Mucosa of descending colon (tissue), 3 donors: Measurements from ENCODE around the gene KSR1. TPM values are rescaled to one million over a fixed set of nuclear protein-coding genes. Genes with fewer than 3 reads are reported as not detected.
"Not testable (repeated sequence)": the region's sequence is repeated elsewhere in the genome, so short reads cannot be mapped to it uniquely, and the experiment has no call there.

Experiments used
- ATAC-seq: fragments of 200-7000 bp; cut with Tn5 transposase; one replicate; pipeline ENCODE4 v1.9.1; 2020; ENCODE audit warnings: mild to moderate bottlenecking, moderate library complexity
- DNase-seq, 3 donors: peaks; one replicate each; pipeline ENCODE4 v3.0.0-alpha.2; 2020
- H3K36me3 ChIP-seq: fragments of 200-600 bp; one replicate; pipeline ENCODE4 v1.8.0; 2021; ENCODE audit warnings: low read depth, mild to moderate bottlenecking
- H3K4me1 ChIP-seq: fragments of 200-600 bp; one replicate; pipeline ENCODE4 v1.8.0; 2021; ENCODE audit warnings: low read depth, mild to moderate bottlenecking
- H3K4me3 ChIP-seq: fragments of 200-600 bp; one replicate; pipeline ENCODE4 v1.8.0; 2021; ENCODE audit warnings: mild to moderate bottlenecking
- H3K9me3 ChIP-seq: fragments of 200-600 bp; one replicate; pipeline ENCODE4 v1.8.0; 2021; ENCODE audit warnings: mild to moderate bottlenecking
- CTCF ChIP-seq: fragments of 200-600 bp; IDR thresholded peaks from one replicate; pipeline ENCODE4 v1.8.0; 2022; ENCODE audit warnings: antibody characterized with exemption, mild to moderate bottlenecking
- intact Hi-C, 2 donors: fragments of 100-400 bp; cut with DNase I in 1 of 2; cut with micrococcal nuclease in 1 of 2; formaldehyde crosslinking; loops; one replicate each; pipeline versions ENCODE4 v1.11.0 to v1.11.1; 2022; cut with DNase I, micrococcal nuclease
- total RNA-seq, 3 donors: library from RNA; stranded (reverse); fragmentation: NEBNext Ultra II Directional in 2 of 3; extraction: Animal tissue kit (Norgen Biotek cat#: 25700) in 2 of 3; gene quantifications; one replicate each; pipeline versions ENCODE4 v1.2.1 to v1.2.4, GENCODE V29; 2021 to 2023
- donor health status: DM: no; HTN: no; CAD: no; lungs with moderate emphysema.
- donor health status: DM: no; HTN: no; CAD: no.
- donor health status: DM: no; HTN: yes; CAD: no.

The KSR1 gene
- total RNA-seq, 3 donors from 2014 or later, result 20.5 to 50.4 (median 21.3) TPM

GRCh38 chr17:27461192-27461859 is 5.1 kb downstream of the KSR1 start:
- no peaks in the 10 kb centered on the region for H3K36me3 ChIP-seq
- DNase-seq, result no peak
- no peak overlapping the region for H3K4me3 ChIP-seq
- peaks cover 9% of the 10 kb centered on the region for H3K4me1 ChIP-seq
- intact Hi-C loops, result no loop called here
- no peak for ATAC-seq
- H3K9me3 ChIP-seq, result no peaks in the 10 kb centered on the region
- no peak for TF ChIP-seq CTCF

GRCh38 chr17:27462149-27462548 is 5.9 kb downstream of the KSR1 start:
- H3K4me1 ChIP-seq, result peaks cover 5% of the 10 kb centered on the region
- H3K4me3 ChIP-seq, result no peak overlapping the region
- DNase-seq (no peak), ATAC-seq (no peak)
- intact Hi-C loops, result no loop called here
- no peaks in the 10 kb centered on the region for H3K9me3 ChIP-seq
- TF ChIP-seq CTCF, result no peak
- H3K36me3 ChIP-seq, result no peaks in the 10 kb centered on the region

- no peak overlapping the region for H3K4me3 ChIP-seq
- no peaks in the 10 kb centered on the region for H3K9me3 ChIP-seq
- ATAC-seq, result no peak
- H3K36me3 ChIP-seq, result no peaks in the 10 kb centered on the region
- intact Hi-C loops, result no loop called here
- no peak for DNase-seq
- TF ChIP-seq CTCF, result no peak
- H3K4me1 ChIP-seq, result no peaks in the 10 kb centered on the region
Observed at GRCh38 chr17:27462714-27463113, 6.5 kb downstream of the KSR1 start.

- no peak for TF ChIP-seq CTCF
- intact Hi-C loops, result no loop called here
- H3K9me3 ChIP-seq, result no peaks in the 10 kb centered on the region
- H3K36me3 ChIP-seq, result no peaks in the 10 kb centered on the region
- no peak overlapping the region for H3K4me3 ChIP-seq
- no peak for ATAC-seq
- DNase-seq, result no peak
- no peaks in the 10 kb centered on the region for H3K4me1 ChIP-seq
Observed at GRCh38 chr17:27463235-27463677, 7.0 kb downstream of the KSR1 start.

- H3K4me3 ChIP-seq, H3K4me1 ChIP-seq, intact Hi-C loops, DNase-seq, H3K9me3 ChIP-seq, ATAC-seq, H3K36me3 ChIP-seq: not testable (repeated sequence)
Observed at GRCh38 chr17:27464019-27464418, 7.8 kb downstream of the KSR1 start.

- Histone ChIP-seq H3K9me3 (no peaks in the 10 kb centered on the region), H3K4me1 (no peaks in the 10 kb centered on the region), H3K4me3 (no peak overlapping the region), H3K36me3 (no peaks in the 10 kb centered on the region)
- no peak for ATAC-seq
- DNase-seq, result no peak
- intact Hi-C loops, result no loop called here
- no peak for TF ChIP-seq CTCF
Observed at GRCh38 chr17:27464431-27464830, 8.2 kb downstream of the KSR1 start.

GRCh38 chr17:27465875-27466274 is 9.6 kb downstream of the KSR1 start:
- intact Hi-C loops, H3K36me3 ChIP-seq, DNase-seq, H3K4me1 ChIP-seq, H3K4me3 ChIP-seq, H3K9me3 ChIP-seq, ATAC-seq: not testable (repeated sequence)
